ENCODE data around the gene HOXD4. TPM values are rescaled to one million over a fixed set of nuclear protein-coding genes. Genes with fewer than 3 reads are reported as not detected.

The HOXD4 gene
- total and polyA plus RNA-seq, 9 donors: 6.2 to 16.5 (median 11.6) TPM

DNA sequence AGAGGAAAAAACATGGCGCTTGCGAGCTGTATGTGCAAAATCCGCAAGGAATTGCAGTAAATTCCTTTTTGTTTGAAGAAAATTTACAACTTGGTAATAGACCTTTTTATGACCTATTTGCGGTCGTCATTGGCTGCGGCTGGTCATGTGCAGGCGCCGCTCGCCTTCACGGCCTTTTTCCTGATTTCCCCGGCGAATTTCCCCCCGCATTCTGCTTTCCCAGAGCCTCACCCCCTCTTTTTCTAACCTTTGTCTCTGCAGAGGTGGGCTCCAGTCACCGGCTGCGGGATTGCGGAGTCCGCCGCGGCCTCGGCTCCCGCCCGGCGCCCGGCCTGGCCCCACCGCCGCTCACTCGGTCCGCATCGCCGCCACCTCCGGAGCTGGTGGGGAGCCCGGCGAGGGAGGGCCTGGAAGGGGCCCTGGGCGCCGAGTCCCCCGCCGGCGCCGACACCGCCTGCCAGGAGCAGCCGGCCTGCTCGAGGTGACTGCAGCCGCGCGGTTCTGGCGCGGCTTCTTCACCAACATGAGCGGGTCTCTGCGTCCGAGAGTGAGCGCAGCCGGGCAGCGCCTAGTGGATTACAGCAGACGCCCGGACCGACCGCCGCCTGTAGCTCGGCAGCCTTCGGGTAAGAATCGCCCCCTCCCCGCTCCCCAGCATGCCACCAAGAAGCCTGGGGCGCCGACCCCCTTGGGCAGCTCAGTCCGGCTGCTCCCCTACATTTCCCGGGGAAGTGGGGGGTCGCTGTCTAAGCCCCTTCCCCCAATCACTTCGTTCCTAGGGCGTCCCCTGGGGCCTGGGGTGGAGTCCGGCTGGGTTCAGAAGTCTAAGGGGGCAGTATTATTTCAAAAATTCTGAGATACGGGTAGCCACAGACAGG is 14.7 kb upstream of the HOXD4 start:
- intact Hi-C loops (cut with DNase I): loop anchor here in 1 of 4 donors (10.0 kb wide), 1 partner anchor 1128 kb away; the partner anchor contains the start of gene NFE2L2
- H3K36me3 ChIP-seq: no peaks in the 10 kb centered on the region
- H3K27me3 ChIP-seq: no peaks in the 10 kb centered on the region
- no peak for TF ChIP-seq EP300 (IDR thresholded peaks at IDR 0.05)
- TF ChIP-seq POLR2A (IDR thresholded peaks at IDR 0.05): peak; percentile 31
- peak in 1 of 3 donors; percentile 9 for TF ChIP-seq CTCF (IDR thresholded peaks at IDR 0.05)
- peaks cover 20% of the 10 kb centered on the region for H3K4me1 ChIP-seq (ENCODE audit: insufficient read depth)
- WGBS, 3 donors: 0 to 1% (median 0%) methylated on average over 71 of the region's 71 CpGs
- peak overlapping the region; percentile 93 to 99 for H3K27ac ChIP-seq
- no peaks in the 10 kb centered on the region for H3K9me3 ChIP-seq
- H3K4me3 ChIP-seq: peak overlapping the region; percentile 64
- peak; percentile 62 to 75 (median 70) for DNase-seq

DNA sequence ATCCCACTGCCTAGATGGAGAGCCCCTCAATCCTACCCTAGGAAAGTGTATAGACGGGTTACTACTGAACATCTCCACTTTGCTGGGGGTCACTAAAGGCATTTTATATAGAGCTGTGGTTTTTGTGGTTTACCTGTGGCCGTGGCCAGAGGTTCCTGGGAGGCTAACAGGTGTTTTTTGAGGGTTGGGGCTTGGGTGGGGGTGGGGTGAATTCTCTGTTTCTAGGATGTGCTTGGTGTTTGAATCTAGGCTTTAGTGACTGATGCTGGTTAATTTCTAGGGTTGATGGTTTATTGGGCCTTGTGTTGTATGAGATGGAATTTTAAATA is 14.1 kb upstream of the HOXD4 start:
- intact Hi-C loops (cut with DNase I): loop anchor here in 1 of 4 donors (10.0 kb wide), 1 partner anchor 1128 kb away; the partner anchor contains the start of gene NFE2L2
- Histone ChIP-seq H3K9me3 (no peaks in the 10 kb centered on the region), H3K36me3 (no peaks in the 10 kb centered on the region), H3K27ac (peak overlapping the region; percentile 93 to 99), H3K4me1 (ENCODE audit: insufficient read depth) (peaks cover 20% of the 10 kb centered on the region), H3K4me3 (peak overlapping the region; percentile 64), H3K27me3 (no peaks in the 10 kb centered on the region)
- no peak for TF ChIP-seq CTCF (IDR thresholded peaks at IDR 0.05)
- TF ChIP-seq POLR2A (IDR thresholded peaks at IDR 0.05): no peak
- no peak for DNase-seq
- 0 to 4% (median 3%) methylated on average over 2 of the region's 2 CpGs for WGBS, 3 donors

GRCh38 chr2:176137906-176138305 is 13.4 kb upstream of the HOXD4 start:
- intact Hi-C loops (cut with DNase I): loop anchor here in 1 of 4 donors (10.0 kb wide), 1 partner anchor 1127 kb away; the partner anchor contains the start of gene NFE2L2
- Histone ChIP-seq H3K27ac (peak overlapping the region in 1 of 2 donors; percentile 99), H3K4me3 (peak overlapping the region; percentile 64), H3K4me1 (ENCODE audit: insufficient read depth) (peaks cover 20% of the 10 kb centered on the region), H3K36me3 (no peaks in the 10 kb centered on the region), H3K9me3 (no peaks in the 10 kb centered on the region), H3K27me3 (no peaks in the 10 kb centered on the region)
- 30 to 31% (median 31%) methylated on average over 8 of the region's 8 CpGs for WGBS, 3 donors
- no peak for TF ChIP-seq POLR2A (IDR thresholded peaks at IDR 0.05)
- no peak for TF ChIP-seq EP300 (IDR thresholded peaks at IDR 0.05)
- no peak for TF ChIP-seq CTCF (IDR thresholded peaks at IDR 0.05)
- DNase-seq: peak in 2 of 5 donors; percentile 20 to 47

- Histone ChIP-seq H3K27me3 (no peaks in the 10 kb centered on the region), H3K9me3 (no peaks in the 10 kb centered on the region), H3K27ac (peak overlapping the region; percentile 80 to 99), H3K4me1 (ENCODE audit: insufficient read depth) (peaks cover 17% of the 10 kb centered on the region), H3K36me3 (no peaks in the 10 kb centered on the region), H3K4me3 (peak overlapping the region; percentile 53)
- peak in 1 of 5 donors; percentile 38 for DNase-seq
- TF ChIP-seq POLR2A (IDR thresholded peaks at IDR 0.05) (no peak), EP300 (IDR thresholded peaks at IDR 0.05) (no peak)
- 10 to 12% (median 12%) methylated on average over 14 of the region's 14 CpGs for WGBS, 3 donors
- intact Hi-C loops (cut with DNase I): loop anchor here in 1 of 4 donors (10.0 kb wide), 1 partner anchor 1126 kb away; the partner anchor contains the start of gene NFE2L2
Measured at GRCh38 chr2:176138526-176138922, 12.8 kb upstream of the HOXD4 start.
